ENCODE results near the gene DAGLA. TPM values are rescaled to one million over a fixed set of nuclear protein-coding genes. Genes with fewer than 3 reads are reported as not detected.

DAGLA gene
- total and polyA plus RNA-seq, 8 donors = under 0.01 to 27.2 (median 1.0) TPM

DNA sequence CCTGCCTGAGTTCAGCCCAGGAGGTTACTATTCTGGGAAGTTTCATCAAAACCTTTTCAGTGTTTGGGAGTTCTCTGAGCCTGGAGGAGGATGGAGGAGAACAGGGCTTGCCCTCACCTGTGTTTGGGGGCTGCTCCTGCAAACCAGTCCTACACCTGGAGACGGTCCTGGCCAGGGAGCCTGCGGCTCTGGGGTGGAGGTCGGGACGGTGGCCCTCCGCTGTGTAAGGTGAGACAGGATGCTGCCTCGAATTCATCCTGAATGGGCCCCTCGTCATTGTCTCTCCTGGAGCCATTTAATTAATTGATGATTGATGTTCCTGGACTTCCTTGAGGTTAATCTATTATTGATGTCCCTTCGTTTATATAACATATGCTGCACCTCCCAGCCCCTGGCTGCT is 6.3 kb downstream of the DAGLA start:
- DNase-seq = no peak
- intact Hi-C loops (cut with DNase I; ENCODE audit: low total_unique reads) = no loop called here

GRCh38 chr11:61687420-61687819 is 7.2 kb downstream of the DAGLA start:
- WGBS, 5 donors = 89 to 92% (median 89%) methylated on average over 3 to 11 of the region's 11 CpGs
- intact Hi-C loops (cut with DNase I; ENCODE audit: low total_unique reads) = no loop called here
- no peak for TF ChIP-seq POLR2A (IDR thresholded peaks at IDR 0.05)
- TF ChIP-seq POLR2AphosphoS5 (IDR thresholded peaks at IDR 0.05) = no peak
- H3K27me3 ChIP-seq = peaks cover 0 to 48% (median 0%) of the 10 kb centered on the region in 3 donors
- H3K4me3 ChIP-seq = no peak overlapping the region
- no peak for DNase-seq
- no peaks in the 10 kb centered on the region for H3K36me3 ChIP-seq
- H3K27ac ChIP-seq = no peak overlapping the region
- peaks cover 12 to 52% (median 36%) of the 10 kb centered on the region in 4 donors for H3K4me1 ChIP-seq
- H3K9me3 ChIP-seq = no peaks in the 10 kb centered on the region

More for the DNA sequence above, 6.3 kb downstream of the DAGLA start:
- Histone ChIP-seq H3K9me3 (no peaks in the 10 kb centered on the region), H3K4me3 (no peak overlapping the region), H3K27ac (no peak overlapping the region), H3K27me3 (peaks cover 0 to 48% (median 0%) of the 10 kb centered on the region in 3 donors), H3K36me3 (no peaks in the 10 kb centered on the region), H3K4me1 (peaks cover 20 to 57% (median 44%) of the 10 kb centered on the region in 4 donors)
- TF ChIP-seq POLR2AphosphoS5 (IDR thresholded peaks at IDR 0.05) (no peak), POLR2A (IDR thresholded peaks at IDR 0.05) (no peak), EP300 (IDR thresholded peaks at IDR 0.05) (no peak)
- TF ChIP-seq, protein P1, sequence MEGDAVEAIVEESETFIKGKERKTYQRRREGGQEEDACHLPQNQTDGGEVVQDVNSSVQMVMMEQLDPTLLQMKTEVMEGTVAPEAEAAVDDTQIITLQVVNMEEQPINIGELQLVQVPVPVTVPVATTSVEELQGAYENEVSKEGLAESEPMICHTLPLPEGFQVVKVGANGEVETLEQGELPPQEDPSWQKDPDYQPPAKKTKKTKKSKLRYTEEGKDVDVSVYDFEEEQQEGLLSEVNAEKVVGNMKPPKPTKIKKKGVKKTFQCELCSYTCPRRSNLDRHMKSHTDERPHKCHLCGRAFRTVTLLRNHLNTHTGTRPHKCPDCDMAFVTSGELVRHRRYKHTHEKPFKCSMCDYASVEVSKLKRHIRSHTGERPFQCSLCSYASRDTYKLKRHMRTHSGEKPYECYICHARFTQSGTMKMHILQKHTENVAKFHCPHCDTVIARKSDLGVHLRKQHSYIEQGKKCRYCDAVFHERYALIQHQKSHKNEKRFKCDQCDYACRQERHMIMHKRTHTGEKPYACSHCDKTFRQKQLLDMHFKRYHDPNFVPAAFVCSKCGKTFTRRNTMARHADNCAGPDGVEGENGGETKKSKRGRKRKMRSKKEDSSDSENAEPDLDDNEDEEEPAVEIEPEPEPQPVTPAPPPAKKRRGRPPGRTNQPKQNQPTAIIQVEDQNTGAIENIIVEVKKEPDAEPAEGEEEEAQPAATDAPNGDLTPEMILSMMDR (IDR thresholded peaks at IDR 0.05) = no peak
- 77 to 90% (median 88%) methylated on average over 7 to 8 of the region's 8 CpGs for WGBS, 5 donors

- intact Hi-C loops (cut with DNase I; ENCODE audit: low total_unique reads) = no loop called here
Observed at GRCh38 chr11:61688365-61689163, 8.4 kb downstream of the DAGLA start.

GRCh38 chr11:61689164-61689496 is 8.9 kb downstream of the DAGLA start:
- TF ChIP-seq, protein P1 (IDR thresholded peaks at IDR 0.05) = no peak
- TF ChIP-seq POLR2AphosphoS5 (IDR thresholded peaks at IDR 0.05) (no peak), EP300 (IDR thresholded peaks at IDR 0.05) (no peak), POLR2A (IDR thresholded peaks at IDR 0.05) (no peak)
- intact Hi-C loops (cut with DNase I; ENCODE audit: low total_unique reads) = no loop called here
- WGBS, 5 donors = 57 to 74% (median 62%) methylated on average over 2 to 3 of the region's 3 CpGs
- DNase-seq = no peak
- Histone ChIP-seq H3K9me3 (no peaks in the 10 kb centered on the region), H3K36me3 (no peaks in the 10 kb centered on the region), H3K4me3 (no peak overlapping the region), H3K4me1 (peaks cover 13 to 42% (median 29%) of the 10 kb centered on the region in 4 donors), H3K27ac (peak overlapping the region in 4 of 5 donors; percentile 50 to 76 (median 73)), H3K27me3 (peaks cover 0 to 33% (median 0%) of the 10 kb centered on the region in 3 donors)

More at GRCh38 chr11:61688365-61689163, 8.4 kb downstream of the DAGLA start:
- H3K27me3 ChIP-seq = peaks cover 0 to 38% (median 0%) of the 10 kb centered on the region in 3 donors
- TF ChIP-seq POLR2A (IDR thresholded peaks at IDR 0.05) = no peak
- TF ChIP-seq, protein P1 (IDR thresholded peaks at IDR 0.05) = no peak
- TF ChIP-seq EP300 (IDR thresholded peaks at IDR 0.05) = no peak
- TF ChIP-seq POLR2AphosphoS5 (IDR thresholded peaks at IDR 0.05) = no peak
- DNase-seq = peak in 1 of 2 donors; percentile 70
- peaks cover 8 to 42% (median 31%) of the 10 kb centered on the region in 4 donors for H3K4me1 ChIP-seq
- H3K36me3 ChIP-seq = no peaks in the 10 kb centered on the region
- H3K9me3 ChIP-seq = no peaks in the 10 kb centered on the region
- H3K4me3 ChIP-seq = peak overlapping the region in 1 of 4 donors; percentile 16
- WGBS, 5 donors = 48 to 68% (median 63%) methylated on average over 16 to 19 of the region's 19 CpGs
- H3K27ac ChIP-seq = peak overlapping the region in 4 of 5 donors; percentile 50 to 76 (median 73)
